NCI-H510A (cell line): ENCODE data around the gene ANGPT4.

Experiments
- DNase-seq: peaks from one replicate; lab custom pipeline; 2025; lab: John Stamatoyannopoulos, UW

ANGPT4 gene

GRCh38 chr20:916125-916799 is at the start of gene ANGPT4:
ANGPT4 (minus strand) TSS chr20:916334; CDS start chr20:916214, 120 bp downstream.
- no peak for DNase-seq

- no peak for DNase-seq
Measured at GRCh38 chr20:963795-964194, 47.7 kb upstream of the ANGPT4 start.

GRCh38 chr20:962683-963082 is 46.5 kb upstream of the ANGPT4 start:
- DNase-seq: no peak

- DNase-seq: no peak
Measured at GRCh38 chr20:962223-962622, 46.1 kb upstream of the ANGPT4 start.

- no peak for DNase-seq
Measured at GRCh38 chr20:961768-962167, 45.6 kb upstream of the ANGPT4 start.

GRCh38 chr20:959996-960615 is 44.0 kb upstream of the ANGPT4 start:
- DNase-seq: no peak

- no peak for DNase-seq
Measured at GRCh38 chr20:958936-959815, 43.0 kb upstream of the ANGPT4 start.

GRCh38 chr20:957544-957943 is 41.4 kb upstream of the ANGPT4 start:
- DNase-seq: no peak

- DNase-seq: peak; percentile 13
Measured at GRCh38 chr20:956330-956951, 40.3 kb upstream of the ANGPT4 start.

- DNase-seq: no peak
Measured at GRCh38 chr20:955656-956055, 39.5 kb upstream of the ANGPT4 start.

GRCh38 chr20:955111-955510 is 39.0 kb upstream of the ANGPT4 start:
- no peak for DNase-seq

- DNase-seq: no peak
Measured at GRCh38 chr20:953742-954141, 37.6 kb upstream of the ANGPT4 start.

- no peak for DNase-seq
Measured at GRCh38 chr20:952196-952795, 36.2 kb upstream of the ANGPT4 start.

GRCh38 chr20:951384-952169 is 35.4 kb upstream of the ANGPT4 start:
- no peak for DNase-seq

- no peak for DNase-seq
Measured at GRCh38 chr20:949717-950116, 33.6 kb upstream of the ANGPT4 start.

- DNase-seq: no peak
Measured at GRCh38 chr20:946826-947225, 30.7 kb upstream of the ANGPT4 start.

GRCh38 chr20:945841-946240 is 29.7 kb upstream of the ANGPT4 start:
- DNase-seq: no peak

- DNase-seq: no peak
Measured at GRCh38 chr20:944774-945410, 28.8 kb upstream of the ANGPT4 start.

- DNase-seq: no peak
Measured at GRCh38 chr20:944148-944547, 28.0 kb upstream of the ANGPT4 start.

- no peak for DNase-seq
Measured at GRCh38 chr20:942611-943010, 26.5 kb upstream of the ANGPT4 start.

- no peak for DNase-seq
Measured at GRCh38 chr20:940926-941325, 24.8 kb upstream of the ANGPT4 start.
